Neural cell (in vitro differentiated cells): Measurements from ENCODE around the gene SPAG16. TPM values are rescaled to one million over a fixed set of nuclear protein-coding genes. Genes with fewer than 3 reads are reported as not detected.

Source experiments
- H2AFZ ChIP-seq: fragments of 200-600, 300-800 bp; sonication (generic), shearing (Covaris generic); 2 replicates; pipeline ENCODE4 v1.6.0; 2014; ENCODE audit warnings: low read depth, mild to moderate bottlenecking, antibody characterized with exemption, low read length, moderate library complexity
- H3F3A ChIP-seq: fragments of 200-600 bp; shearing (Covaris generic); 2 replicates; pipeline ENCODE4 v1.6.1; 2016; ENCODE audit warnings: mild to moderate bottlenecking, moderate library complexity, mixed read lengths, antibody characterized with exemption, low read length; ENCODE audit not compliant: insufficient read depth, poor library complexity, severe bottlenecking
- H3K27ac ChIP-seq: fragments of 200-600, 300-800 bp; sonication (generic), shearing (Covaris generic); 2 replicates; pipeline ENCODE4 v1.5.1; 2014; ENCODE audit warnings: mild to moderate bottlenecking, low read length, moderate library complexity
- H3K27me3 ChIP-seq: fragments of 300-800, 200-600 bp; sonication (generic), shearing (Covaris generic); 2 replicates; pipeline ENCODE4 v1.6.0; 2014; ENCODE audit warnings: mild to moderate bottlenecking, low read depth, low read length, moderate library complexity; ENCODE audit not compliant: insufficient read depth
- H3K36me3 ChIP-seq: fragments of 300-800, 200-600 bp; sonication (generic), shearing (Covaris generic); 2 replicates; pipeline ENCODE4 v1.5.1; 2014; ENCODE audit warnings: mild to moderate bottlenecking, antibody characterized with exemption, low read length, moderate library complexity; ENCODE audit not compliant: insufficient read depth
- H3K4me2 ChIP-seq: fragments of 300-800, 200-600 bp; sonication (generic), shearing (Covaris generic); 2 replicates; pipeline ENCODE4 v1.6.0; 2014; ENCODE audit warnings: mild to moderate bottlenecking, low read length
- H3K4me3 ChIP-seq: fragments of 300-800, 200-600 bp; sonication (generic), shearing (Covaris generic); 2 replicates; pipeline ENCODE4 v1.5.1; 2014; ENCODE audit warnings: mild to moderate bottlenecking, low read length, moderate library complexity
- H3K79me2 ChIP-seq: fragments of 200-600 bp; shearing (Covaris generic); replicated peaks from 2 replicates; pipeline ENCODE4 v1.6.0; 2014; ENCODE audit warnings: mild to moderate bottlenecking, low read length, moderate library complexity; ENCODE audit not compliant: insufficient read depth
- H3K9ac ChIP-seq: fragments of 300-800, 200-600 bp; sonication (generic), shearing (Covaris generic); 2 replicates; pipeline ENCODE4 v1.6.1; 2016; ENCODE audit warnings: mild to moderate bottlenecking, low read length, mixed read lengths
- H3K9me2 ChIP-seq: fragments of 200-600 bp; shearing (Covaris generic); 2 replicates; pipeline ENCODE4 v1.6.1; 2016; ENCODE audit warnings: mild to moderate bottlenecking, low read length, mixed read lengths; ENCODE audit not compliant: insufficient read depth
- H3K9me3 ChIP-seq: fragments of 200-600, 300-800 bp; sonication (generic), shearing (Covaris generic); 2 replicates; pipeline ENCODE4 v1.6.1; 2016; ENCODE audit warnings: mild to moderate bottlenecking, mixed run types, low read length, moderate library complexity, mixed read lengths
- H4K20me1 ChIP-seq: fragments of 200-600 bp; shearing (Covaris generic); 2 replicates; pipeline ENCODE4 v1.6.1; 2016; ENCODE audit warnings: mild to moderate bottlenecking, mixed run types; ENCODE audit not compliant: insufficient read depth
- CTCF ChIP-seq: fragments of 450-650 bp; IDR thresholded peaks from 2 replicates; pipeline ENCODE4 v1.5.1; 2014; ENCODE audit warnings: antibody characterized with exemption, mild to moderate bottlenecking, moderate library complexity; ENCODE audit not compliant: poor library complexity, severe bottlenecking
- EP300 ChIP-seq: fragments of 450-650 bp; conservative IDR thresholded peaks from 2 replicates; pipeline ENCODE4 v1.6.1; 2014; ENCODE audit warnings: antibody characterized with exemption, mild to moderate bottlenecking, moderate library complexity; ENCODE audit not compliant: poor library complexity, severe bottlenecking
- EZH2 ChIP-seq: fragments of 200-600, 300-800 bp; shearing (Covaris generic), sonication (generic); IDR thresholded peaks from 2 replicates; pipeline ENCODE4 v1.6.1; 2014; ENCODE audit warnings: antibody characterized with exemption, low read length, borderline replicate concordance, mild to moderate bottlenecking; ENCODE audit not compliant: insufficient read depth, poor library complexity, severe bottlenecking
- MXI1 ChIP-seq: fragments of 450-650 bp; conservative IDR thresholded peaks from 2 replicates; pipeline ENCODE4 v1.6.1; 2014; ENCODE audit warnings: antibody characterized with exemption, mild to moderate bottlenecking; ENCODE audit not compliant: poor library complexity, severe bottlenecking
- POLR2AphosphoS5 ChIP-seq: IDR thresholded peaks from 2 replicates; pipeline ENCODE4 v1.6.1; 2012
- RAD21 ChIP-seq: fragments of 450-650 bp; conservative IDR thresholded peaks from 2 replicates; pipeline ENCODE4 v1.6.1; 2014; ENCODE audit warnings: antibody characterized with exemption, mild to moderate bottlenecking, moderate library complexity
- REST ChIP-seq: IDR thresholded peaks from 2 replicates; pipeline ENCODE4 v1.6.1; 2012; ENCODE audit warnings: borderline replicate concordance
- SMC3 ChIP-seq: fragments of 450-650 bp; conservative IDR thresholded peaks from 2 replicates; pipeline ENCODE4 v1.6.1; 2014; ENCODE audit warnings: antibody characterized with exemption, mild to moderate bottlenecking, moderate library complexity; ENCODE audit not compliant: poor library complexity
- TAF1 ChIP-seq: IDR thresholded peaks from 2 replicates; pipeline ENCODE4 v1.6.1; 2012; ENCODE audit warnings: low read depth
- polyA plus RNA-seq: library from polyadenylated mRNA; depleted of rRNA; stranded (reverse); fragments of >200 nt; gene quantifications from 2 replicates; pipeline ENCODE4 v1.2.3, GENCODE V29; 2014

Gene SPAG16
- polyA plus RNA-seq, 1 donor from 2014 or later = 75.4 TPM

- no peaks in the 10 kb centered on the region for H3K36me3 ChIP-seq
- no peaks in the 10 kb centered on the region for H3F3A ChIP-seq
- H3K4me3 ChIP-seq = no peak overlapping the region
- H3K27me3 ChIP-seq = no peaks in the 10 kb centered on the region
- TF ChIP-seq SMC3 = no peak
- no peak for TF ChIP-seq TAF1
- TF ChIP-seq RAD21 = no peak
- TF ChIP-seq EP300 = no peak
- TF ChIP-seq MXI1 = no peak
- TF ChIP-seq REST = no peak
- no peak for TF ChIP-seq EZH2
- TF ChIP-seq CTCF = no peak
- no peak for TF ChIP-seq POLR2AphosphoS5
- H4K20me1 ChIP-seq = no peaks in the 10 kb centered on the region
- H2AFZ ChIP-seq = no peak overlapping the region
- no peaks in the 10 kb centered on the region for H3K79me2 ChIP-seq
- no peaks in the 10 kb centered on the region for H3K9me2 ChIP-seq
- no peak overlapping the region for H3K9ac ChIP-seq
- H3K9me3 ChIP-seq = no peaks in the 10 kb centered on the region
- no peak overlapping the region for H3K27ac ChIP-seq
- H3K4me2 ChIP-seq = no peak overlapping the region
Observed at GRCh38 chr2:213336253-213336770, 52.0 kb downstream of the SPAG16 start.

- Histone ChIP-seq H3K4me2 (no peak overlapping the region), H2AFZ (no peak overlapping the region), H3K9me2 (no peaks in the 10 kb centered on the region), H3K9me3 (no peaks in the 10 kb centered on the region), H3K79me2 (no peaks in the 10 kb centered on the region), H3K36me3 (no peaks in the 10 kb centered on the region), H3K27ac (no peak overlapping the region), H3K4me3 (no peak overlapping the region), H3F3A (no peaks in the 10 kb centered on the region), H3K27me3 (no peaks in the 10 kb centered on the region), H3K9ac (no peak overlapping the region), H4K20me1 (no peaks in the 10 kb centered on the region)
- TF ChIP-seq POLR2AphosphoS5 (no peak), MXI1 (no peak), EP300 (no peak), CTCF (no peak), RAD21 (no peak), EZH2 (no peak), REST (no peak), SMC3 (no peak), TAF1 (no peak)
Observed at GRCh38 chr2:213353419-213353818, 69.2 kb downstream of the SPAG16 start.
